GM18499 (cell line): ENCODE measurements around the gene TNFAIP6.

Source experiments
- ATAC-seq: cut with Tn5 transposase; IDR thresholded peaks from one replicate; pipeline ENCODE4 v1.9.1; 2021; ENCODE audit warnings: moderate number of reproducible peaks; ENCODE audit not compliant: insufficient read depth, unreplicated experiment

Gene TNFAIP6

DNA sequence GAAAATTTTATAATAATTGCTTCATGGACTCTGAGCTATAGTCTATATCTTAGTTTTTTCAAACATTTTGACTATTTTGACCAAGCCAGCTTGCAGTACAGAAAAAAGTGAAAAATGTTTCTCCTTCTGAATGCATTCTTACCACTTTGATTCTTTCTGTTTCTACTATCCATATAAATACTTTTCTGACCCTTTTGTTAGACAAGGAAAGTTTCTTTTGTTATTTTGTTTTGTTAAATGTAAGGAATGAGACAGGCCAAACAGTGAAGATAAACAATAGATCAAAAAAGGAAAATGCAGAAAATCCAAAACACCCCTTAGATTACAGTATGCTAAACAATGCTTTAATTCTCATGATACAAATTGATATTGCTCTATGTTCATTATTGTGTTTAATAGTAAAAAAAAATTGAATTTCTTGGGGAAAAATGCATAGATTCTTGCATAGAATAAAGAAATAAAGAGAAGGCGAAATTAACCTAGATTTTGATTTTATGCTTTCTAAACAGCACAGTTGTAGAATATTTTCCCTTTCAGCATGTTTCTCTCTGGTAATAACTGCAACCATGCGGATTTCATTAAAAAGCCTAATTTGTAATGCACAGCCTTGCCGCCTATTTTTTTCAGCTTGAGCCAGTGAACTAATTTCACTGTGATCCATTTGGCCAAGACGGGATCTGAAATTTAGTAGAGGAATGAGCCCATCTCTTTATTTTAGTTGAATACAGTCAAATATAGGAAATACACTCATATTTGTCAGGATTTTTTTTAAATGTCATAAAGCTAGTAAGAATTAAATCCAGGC lies 976 bp downstream of the TNFAIP6 start:
- no peak for ATAC-seq

DNA sequence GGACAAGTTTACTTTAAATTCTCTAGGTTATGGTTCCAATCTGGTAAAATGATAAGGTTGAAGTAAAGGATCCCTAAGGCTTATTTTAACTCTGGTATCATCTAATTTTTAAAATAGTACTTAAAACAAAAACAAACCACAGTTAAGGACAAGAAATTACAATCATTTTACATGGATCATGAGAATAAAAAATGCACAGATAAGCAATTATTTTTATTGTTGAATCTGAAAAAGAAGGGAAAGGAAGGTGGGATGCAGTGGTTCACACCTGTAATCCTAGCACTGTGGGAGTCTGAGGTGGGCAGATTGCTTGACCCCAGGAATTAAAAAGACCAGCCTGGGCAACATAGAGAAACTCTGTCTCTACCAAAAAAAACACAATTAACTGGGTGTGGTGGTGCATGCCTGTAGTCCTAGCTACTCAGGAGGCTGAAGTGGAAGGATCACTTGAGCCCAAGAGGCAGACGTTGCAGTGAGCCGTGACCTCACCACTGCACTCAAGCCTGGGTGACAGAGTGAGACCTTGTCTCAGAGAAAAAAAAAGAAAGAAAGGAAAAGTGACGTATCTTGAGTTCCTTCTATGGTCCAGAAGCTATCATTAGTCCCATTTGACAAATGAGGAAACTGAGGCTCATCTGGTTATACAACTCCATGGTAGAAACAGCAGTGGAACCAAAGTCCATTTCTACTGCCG lies 2.5 kb downstream of the TNFAIP6 start:
- ATAC-seq = no peak

DNA sequence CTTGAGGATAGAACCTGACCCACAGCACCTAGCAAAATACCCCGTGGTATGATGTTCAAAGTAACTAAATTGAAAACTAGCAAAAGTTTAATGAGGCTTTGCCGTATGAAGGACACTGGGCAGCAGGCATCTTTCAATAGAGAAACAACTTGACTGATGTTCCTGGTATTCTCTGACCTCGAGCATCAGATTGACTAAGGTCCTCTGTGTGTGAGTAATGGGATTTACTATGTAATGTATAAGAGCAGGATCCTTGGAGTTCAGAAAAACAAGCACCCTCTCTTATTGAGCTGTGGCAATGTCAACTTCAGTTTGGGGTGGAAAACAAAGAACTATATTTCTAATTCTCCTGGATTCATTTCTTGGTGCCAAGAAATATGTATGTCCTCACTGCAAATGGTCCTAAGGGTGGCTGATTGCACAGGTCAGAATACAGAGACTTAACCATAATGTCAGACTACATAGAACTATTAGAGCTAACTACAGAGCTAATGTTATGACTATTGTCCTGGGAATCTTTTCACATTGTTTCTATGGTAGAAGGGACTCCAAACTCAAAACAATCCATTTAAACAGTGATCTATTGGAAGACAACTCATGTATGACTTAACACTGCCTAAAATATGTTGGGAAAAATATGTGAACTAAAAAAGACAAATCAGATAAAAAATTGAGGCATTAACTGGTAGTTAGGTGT lies 4.4 kb downstream of the TNFAIP6 start:
- ATAC-seq = no peak

DNA sequence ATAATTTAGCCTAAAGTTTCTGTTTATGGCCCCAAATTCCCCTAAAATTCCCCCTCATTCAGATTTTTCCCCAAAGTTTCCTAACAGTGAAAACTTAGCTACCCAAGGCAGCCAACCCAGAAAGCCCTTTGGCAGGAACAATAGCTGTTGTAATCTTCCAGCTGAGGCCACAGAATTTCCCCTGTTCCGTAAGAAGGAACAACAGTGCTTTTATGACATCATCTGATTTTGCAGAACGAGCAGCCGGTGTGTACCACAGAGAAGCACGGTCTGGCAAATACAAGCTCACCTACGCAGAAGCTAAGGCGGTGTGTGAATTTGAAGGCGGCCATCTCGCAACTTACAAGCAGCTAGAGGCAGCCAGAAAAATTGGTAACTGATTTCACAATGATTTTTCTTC lies 6.3 kb downstream of the TNFAIP6 start:
- peak; percentile 71 for ATAC-seq

DNA sequence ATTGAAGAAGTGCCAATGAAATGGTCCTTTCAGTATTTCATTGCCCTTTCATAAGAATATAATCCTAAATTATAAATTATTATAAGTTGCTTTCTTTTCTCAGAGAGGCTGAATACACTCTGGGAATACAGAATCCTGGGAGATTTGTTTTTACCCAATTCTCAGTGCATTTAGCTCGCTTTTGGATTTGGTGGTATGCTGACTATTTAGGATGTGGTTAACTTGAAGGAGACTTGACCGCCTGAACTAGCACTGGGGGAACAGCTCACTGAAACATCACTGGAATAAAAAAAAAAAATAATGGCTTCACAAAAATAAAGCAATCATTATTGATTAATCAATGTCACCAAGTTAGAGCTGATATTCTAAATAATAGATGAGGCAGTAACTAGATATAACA lies 10.2 kb downstream of the TNFAIP6 start:
- no peak for ATAC-seq

DNA sequence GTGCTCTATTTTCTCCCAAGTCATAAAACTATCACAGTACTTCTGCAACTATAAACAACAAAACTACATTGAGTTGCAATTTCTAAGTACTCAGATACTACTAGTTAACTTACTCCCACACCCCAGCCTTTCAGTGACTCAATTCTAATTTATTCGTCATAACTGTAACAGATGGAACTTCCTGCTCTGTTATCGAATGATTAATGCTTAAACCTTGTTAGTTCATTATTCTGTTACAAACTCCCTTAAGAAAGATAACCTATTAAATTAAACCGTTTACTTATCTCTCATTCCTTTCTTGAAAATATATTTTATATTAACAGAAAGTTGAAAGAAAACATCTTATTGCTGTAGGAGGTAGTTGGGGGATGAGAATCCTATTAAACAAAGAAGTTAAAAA lies 17.0 kb downstream of the TNFAIP6 start:
- ATAC-seq = peak; percentile 92

DNA sequence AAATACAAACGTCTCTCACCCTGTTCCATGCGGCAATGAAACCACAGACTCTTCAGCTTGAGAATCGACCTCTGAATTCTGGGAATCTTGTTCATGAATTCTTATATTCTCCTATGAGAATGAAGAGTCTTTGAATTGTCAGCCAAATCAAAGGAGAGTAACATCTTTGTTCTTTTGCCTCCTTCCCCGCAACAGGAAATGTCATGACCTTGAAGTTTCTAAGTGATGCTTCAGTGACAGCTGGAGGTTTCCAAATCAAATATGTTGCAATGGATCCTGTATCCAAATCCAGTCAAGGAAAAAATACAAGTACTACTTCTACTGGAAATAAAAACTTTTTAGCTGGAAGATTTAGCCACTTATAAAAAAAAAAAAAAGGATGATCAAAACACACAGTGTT lies 21.8 kb downstream of the TNFAIP6 start:
- ATAC-seq = no peak

DNA sequence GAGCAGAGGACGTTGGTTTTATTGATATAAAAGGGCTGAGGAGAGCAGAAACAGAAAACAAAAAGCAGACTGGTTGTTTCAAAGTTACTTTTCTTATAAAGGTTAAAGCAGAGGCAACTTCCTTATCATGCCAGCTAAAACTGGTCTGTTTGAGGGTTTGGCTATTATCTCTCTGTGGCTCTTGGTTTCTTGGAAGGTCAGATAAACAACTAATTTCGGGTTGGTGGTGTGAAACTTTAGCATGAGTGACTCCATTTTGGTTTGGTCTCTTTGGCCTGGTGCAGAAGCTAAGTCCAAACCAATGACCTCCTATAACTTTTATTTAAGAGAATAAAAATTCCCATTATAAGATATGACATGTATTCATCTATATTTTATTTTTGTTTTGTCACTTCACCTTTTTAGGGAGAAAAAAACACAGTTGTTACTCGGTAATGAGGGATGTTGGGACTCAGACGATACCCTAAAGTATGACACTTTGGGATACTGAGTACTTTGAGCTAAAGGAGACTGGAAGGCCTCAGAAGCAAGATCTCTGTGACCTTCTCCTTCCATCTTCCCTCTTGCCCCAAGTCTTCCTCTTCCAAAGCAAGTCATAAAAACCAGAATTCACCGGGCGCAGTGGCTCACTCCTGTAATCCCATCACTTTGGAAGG lies 23.3 kb downstream of the TNFAIP6 start:
- no peak for ATAC-seq

DNA sequence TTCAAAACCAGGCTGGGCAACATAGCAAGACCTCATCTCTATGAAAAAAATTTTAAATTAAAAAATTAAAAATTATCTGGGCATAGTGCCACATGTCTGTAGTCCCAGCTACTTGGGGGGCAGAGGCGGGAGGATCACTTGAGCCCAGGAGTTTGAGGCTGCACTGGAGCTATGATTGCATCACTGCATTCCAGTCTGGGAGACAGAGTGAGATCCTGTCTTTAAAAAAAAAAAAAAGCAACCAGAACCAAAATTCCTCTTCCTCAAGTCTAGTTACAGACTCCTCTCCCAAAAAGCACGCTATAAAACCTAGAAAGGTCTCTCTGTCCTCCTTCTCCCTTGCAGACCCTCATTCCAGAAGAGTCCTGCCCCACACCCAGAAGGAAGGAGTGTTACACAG lies 23.9 kb downstream of the TNFAIP6 start:
- ATAC-seq = no peak

DNA sequence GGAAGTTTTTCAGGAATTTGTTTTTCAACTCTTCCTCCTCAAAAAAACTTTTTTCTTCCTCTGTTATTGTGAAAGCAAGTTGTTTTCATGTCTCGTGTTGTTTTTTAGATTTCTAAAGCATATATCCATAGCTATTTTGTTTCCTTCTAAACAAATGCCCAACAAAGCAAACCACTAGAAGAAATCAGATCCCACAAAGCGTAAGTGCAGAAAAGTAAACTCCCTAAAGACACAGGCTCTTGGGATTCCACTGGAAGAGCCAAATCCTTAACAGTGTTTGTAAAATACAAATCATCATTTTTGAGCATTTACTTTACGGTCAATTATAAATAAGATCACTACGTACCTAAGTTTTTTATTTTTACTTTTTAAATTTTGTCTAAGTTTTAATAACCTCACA lies 30.6 kb downstream of the TNFAIP6 start:
- ATAC-seq = no peak

DNA sequence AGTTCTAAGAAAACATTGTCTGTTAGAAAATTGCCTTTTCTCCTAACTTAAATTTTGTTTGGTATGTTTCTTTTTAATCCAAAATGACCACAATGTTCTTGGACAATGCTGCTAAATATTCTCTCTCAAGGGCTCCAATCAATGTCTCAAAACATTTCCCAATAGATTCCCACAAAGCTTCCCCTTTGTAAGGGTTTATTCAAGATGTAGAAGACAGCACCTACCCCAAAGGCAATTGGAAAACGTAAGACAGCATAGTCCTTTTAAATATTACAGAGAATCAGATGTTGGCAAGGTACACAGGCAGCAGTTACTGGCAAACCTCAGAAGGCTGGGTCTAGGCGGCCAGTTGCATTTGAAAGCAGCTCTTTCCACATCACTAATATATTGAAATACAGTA lies 34.0 kb downstream of the TNFAIP6 start:
- ATAC-seq = no peak

DNA sequence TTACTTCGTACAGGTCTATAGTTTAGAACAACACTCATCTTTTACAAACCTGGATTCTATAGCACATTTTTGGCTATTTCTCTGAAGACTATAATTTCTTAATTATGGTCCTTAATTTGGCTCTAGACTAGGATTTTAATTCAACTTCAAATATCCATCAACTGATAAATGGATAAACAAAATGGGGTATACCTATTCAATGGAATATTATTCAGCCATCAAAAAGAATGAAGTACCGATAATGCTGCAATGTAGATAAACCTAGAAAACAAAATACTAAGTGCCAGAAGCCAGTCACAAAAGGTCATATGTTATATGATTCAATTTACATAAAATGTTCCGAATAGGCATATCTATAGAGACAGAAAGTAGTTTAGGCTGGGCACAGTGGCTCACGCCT lies 37.1 kb downstream of the TNFAIP6 start:
- ATAC-seq = no peak

DNA sequence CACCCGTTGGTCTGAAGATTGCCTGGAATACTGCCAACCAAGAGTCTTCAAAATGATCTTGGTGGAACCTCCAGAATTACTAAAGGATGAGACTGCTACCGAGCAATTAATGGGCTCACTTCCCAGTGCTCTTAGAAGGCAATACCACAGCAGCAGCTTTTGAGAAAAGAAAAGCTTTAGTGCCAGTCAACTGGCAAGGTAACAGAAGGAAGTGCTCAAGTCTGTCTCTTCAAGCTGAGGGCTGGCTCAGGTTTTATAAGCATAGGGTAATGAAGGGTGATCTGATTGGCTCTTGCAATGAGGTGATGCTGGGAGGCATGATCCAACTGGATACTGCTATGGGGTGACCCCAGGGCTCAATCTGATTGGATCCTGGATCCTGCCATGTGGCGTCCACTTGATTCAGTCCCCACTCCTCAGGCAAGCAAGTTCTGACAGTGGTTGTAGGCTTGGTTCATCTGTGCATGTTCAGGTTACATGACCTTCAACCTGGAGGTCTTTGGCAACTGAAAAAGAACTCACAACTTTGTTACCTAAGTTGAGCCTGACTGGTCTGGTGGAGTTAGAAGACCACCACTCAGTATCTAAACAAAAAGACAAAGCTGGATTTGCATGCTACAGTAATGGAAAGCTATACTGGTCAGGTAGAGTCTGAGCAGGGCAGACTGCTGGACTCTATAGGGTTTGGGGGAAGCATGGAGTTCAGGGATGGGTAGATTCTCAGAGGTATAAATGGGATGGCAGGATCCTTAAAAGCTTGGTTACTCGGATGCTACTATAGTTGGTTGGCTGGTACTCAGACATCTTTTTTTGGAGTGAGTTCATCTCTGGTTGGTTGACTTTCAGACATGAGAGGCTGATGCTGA lies 38.4 kb downstream of the TNFAIP6 start:
- ATAC-seq = no peak

DNA sequence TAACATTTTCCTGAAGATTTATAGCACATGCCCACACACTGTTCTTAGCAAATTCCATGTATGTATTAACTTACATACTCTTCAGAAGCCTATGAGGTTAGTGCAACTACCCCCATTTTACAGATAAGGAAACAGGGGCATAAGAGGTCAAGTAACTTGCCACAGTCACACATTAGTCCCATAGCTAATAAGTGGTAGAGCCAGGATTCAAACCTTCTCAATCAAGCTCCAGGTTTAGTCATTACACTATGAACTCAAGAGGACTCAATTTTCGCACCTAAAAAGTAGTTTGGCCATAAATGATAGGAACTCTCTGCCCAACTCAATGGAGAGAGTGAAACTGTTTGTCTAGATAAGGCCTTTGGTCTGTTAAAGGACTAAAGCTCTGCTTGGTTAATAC lies 42.6 kb downstream of the TNFAIP6 start:
- ATAC-seq = no peak

DNA sequence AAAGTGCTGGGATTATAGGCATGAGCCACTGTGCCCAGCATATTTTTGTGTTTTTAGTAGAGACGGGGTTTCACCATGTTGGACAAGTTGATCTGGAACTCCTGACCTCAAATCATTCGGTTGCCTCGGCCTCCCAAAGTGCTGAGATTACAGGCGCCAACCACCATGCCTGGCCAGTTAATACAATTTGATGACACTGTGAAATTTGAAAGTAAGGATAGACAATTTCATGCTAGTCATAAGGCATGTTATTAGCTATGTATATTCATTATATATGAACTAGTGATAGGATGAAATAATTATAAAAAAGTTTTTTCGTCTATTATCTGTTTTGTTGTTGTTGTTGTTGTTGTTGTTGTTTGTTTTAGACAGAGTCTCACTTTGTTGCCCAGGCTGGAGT lies 43.8 kb downstream of the TNFAIP6 start:
- ATAC-seq = no peak

DNA sequence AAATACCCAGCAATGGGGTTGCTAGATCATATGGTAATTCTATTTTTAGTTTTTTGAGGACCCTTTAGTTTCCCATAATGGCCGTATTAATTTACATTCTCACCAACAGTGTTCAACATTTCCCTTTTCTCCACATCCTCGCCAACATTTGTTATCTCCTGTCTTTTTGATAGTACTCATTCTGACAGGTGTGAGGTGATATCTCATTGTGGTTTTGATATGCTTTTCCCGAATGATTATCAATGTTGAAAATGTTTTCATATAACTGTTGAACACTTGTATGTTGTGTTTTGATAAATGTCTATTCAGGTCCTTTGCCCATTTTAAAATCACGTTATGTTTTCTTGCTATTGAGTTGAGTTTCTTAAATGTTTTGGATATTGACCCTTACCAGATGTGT lies 46.5 kb downstream of the TNFAIP6 start:
- no peak for ATAC-seq

DNA sequence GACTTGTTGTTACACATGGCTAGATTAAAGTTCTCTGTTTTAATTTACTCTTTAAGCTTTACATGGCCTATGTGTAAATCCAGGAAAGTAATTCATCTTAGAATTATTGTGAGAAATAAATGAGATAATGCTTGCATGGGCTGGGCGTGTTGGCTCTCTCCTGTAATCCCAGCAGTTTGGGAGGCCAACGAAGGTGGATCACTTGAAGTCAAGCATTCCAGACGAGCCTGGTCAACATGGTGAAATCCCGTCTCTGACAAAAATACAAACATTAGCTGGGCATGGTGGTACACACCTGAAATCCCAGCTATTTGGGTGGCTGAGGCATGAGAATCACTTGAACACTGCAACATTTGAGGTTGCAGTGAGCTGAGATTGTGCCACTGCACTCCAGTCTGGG lies 48.0 kb downstream of the TNFAIP6 start:
- ATAC-seq = no peak

DNA sequence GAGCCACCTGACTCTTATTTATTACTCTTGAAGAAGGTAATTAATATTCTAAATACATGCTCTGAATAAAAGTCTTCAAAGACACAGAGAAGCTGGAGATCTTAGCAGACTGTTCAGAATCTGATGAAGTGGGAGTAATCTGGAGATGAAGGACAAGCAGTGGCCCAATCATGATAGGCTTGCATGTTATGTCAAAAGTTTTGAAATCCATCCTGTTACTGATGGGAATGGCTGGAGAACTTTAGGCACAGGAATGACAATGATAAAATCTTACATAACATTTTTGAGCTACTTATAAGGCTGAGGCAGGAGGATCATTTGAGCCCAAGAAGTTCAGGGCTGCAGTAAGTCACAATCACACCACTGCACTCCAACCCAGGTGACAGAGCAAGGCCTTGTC lies 49.9 kb downstream of the TNFAIP6 start:
- no peak for ATAC-seq

DNA sequence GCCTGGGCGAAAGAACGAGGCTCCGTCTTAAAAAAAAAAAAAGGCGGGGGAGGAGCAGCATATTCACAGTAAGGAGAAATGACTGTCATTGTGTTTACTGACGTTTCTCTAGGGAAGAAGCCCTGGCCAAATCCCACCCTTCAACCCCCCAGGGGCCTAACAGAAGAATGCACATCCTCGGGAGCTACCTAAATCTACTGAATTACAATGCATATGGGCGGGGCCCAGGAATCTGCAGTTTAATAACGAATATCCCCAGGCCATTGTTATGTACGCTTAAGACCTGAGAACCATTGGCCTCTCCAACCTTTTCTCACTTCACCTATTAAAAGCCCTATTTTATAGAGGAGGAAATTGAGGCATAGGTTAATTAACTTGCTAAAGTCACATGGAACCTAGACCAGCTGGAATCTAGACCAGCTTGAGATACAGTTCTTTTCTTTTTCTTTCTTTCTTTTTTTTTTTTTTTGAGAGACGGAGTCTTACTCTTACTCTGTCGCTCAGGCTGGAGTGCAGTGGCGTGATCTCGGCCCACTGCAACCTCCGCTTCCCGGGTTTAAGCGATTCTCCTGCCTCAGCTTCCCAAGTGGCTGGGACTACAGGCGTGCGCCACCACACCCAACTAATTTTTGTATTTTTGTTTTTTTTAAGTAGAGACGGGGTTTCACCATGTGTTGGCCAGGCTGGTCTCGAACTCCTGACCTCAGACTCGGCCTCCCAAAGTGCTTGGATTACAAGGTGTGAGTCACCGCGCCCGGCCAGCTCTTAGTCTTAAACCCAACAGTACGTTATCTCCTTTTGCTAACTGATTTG lies 51.6 kb downstream of the TNFAIP6 start:
- ATAC-seq = no peak
